ENCODE data around the gene FKBP2. TPM values are rescaled to one million over a fixed set of nuclear protein-coding genes. Genes with fewer than 3 reads are reported as not detected.

Gene FKBP2
- total and polyA plus RNA-seq, 2 of the 13 experiments (the other 11 are each of a cell fraction or from before 2014, with no cell fraction given) = 30.1 to 53.3 TPM

GRCh38 chr11:64241491-64242374 is 838 bp downstream of the FKBP2 start (continued):
- TF ChIP-seq UBTF (CRISPR knock-in tag; IDR thresholded peaks at IDR 0.05) (peak; percentile 63), MIER3 (CRISPR knock-in tag; IDR thresholded peaks at IDR 0.05; ENCODE audit: borderline replicate concordance) (no peak), TFDP2 (CRISPR knock-in tag; IDR thresholded peaks at IDR 0.05) (peak; percentile 44; the same call in 1 of the 2 replicates), THRA (CRISPR knock-in tag; IDR thresholded peaks at IDR 0.05; ENCODE audit: borderline replicate concordance) (0 out of 2 replicates have a peak, but pooled peaks have one; percentile 7), DRAP1 (CRISPR knock-in tag; IDR thresholded peaks at IDR 0.05) (peak; percentile 74), SALL2 (CRISPR knock-in tag; IDR thresholded peaks at IDR 0.05) (0 out of 2 replicates have a peak, but pooled peaks have one; percentile 9), ZBTB49 (CRISPR knock-in tag; IDR thresholded peaks at IDR 0.05; ENCODE audit: borderline replicate concordance) (no peak), TIGD3 (CRISPR knock-in tag; IDR thresholded peaks at IDR 0.05; ENCODE audit: borderline replicate concordance) (no peak), RARG (CRISPR knock-in tag; IDR thresholded peaks at IDR 0.05; ENCODE audit: low read depth) (no peak), ZKSCAN5 (CRISPR knock-in tag; IDR thresholded peaks at IDR 0.05) (no peak), ZNF180 (CRISPR knock-in tag; IDR thresholded peaks at IDR 0.05; ENCODE audit: borderline replicate concordance, low read depth) (no peak), ZNF772 (CRISPR knock-in tag; IDR thresholded peaks at IDR 0.05) (0 out of 2 replicates have a peak, but pooled peaks have one; percentile 29), ARID4A (CRISPR knock-in tag; IDR thresholded peaks at IDR 0.05; ENCODE audit: borderline replicate concordance) (peak; percentile 50)

Measured in HepG2 (cell line).